ENCODE data around the gene RABGAP1.

RABGAP1 gene

GRCh38 chr9:123115146-123115913, 174.5 kb downstream of the RABGAP1 start:
- no peak for DNase-seq

- no peak for DNase-seq
Observed at GRCh38 chr9:123116036-123116435, 175.2 kb downstream of the RABGAP1 start.

GRCh38 chr9:123119566-123119965, 178.7 kb downstream of the RABGAP1 start:
- DNase-seq = no peak

GRCh38 chr9:123120131-123120530, 179.3 kb downstream of the RABGAP1 start:
- no peak for DNase-seq

DNA sequence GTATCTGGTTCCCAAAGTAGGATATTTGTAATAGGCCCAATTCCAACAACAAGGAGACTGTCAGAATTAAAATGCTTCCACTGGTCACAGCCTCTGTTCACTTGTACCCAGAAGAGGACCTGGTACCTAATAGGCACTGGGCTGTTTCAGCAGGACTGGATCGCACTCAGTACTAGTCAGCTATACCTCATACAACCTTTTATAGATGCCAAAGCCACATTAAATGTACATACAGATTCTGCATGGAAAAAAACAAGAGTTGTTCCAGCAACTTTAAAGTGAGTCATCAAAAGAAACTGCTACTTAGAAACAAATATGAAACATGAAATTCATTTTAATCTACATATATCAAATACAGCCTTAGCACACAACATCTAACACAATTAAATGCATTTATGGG, 180.1 kb downstream of the RABGAP1 start:
- no peak for DNase-seq

- no peak for DNase-seq
Observed at GRCh38 chr9:123121457-123121856, 180.6 kb downstream of the RABGAP1 start.

DNA sequence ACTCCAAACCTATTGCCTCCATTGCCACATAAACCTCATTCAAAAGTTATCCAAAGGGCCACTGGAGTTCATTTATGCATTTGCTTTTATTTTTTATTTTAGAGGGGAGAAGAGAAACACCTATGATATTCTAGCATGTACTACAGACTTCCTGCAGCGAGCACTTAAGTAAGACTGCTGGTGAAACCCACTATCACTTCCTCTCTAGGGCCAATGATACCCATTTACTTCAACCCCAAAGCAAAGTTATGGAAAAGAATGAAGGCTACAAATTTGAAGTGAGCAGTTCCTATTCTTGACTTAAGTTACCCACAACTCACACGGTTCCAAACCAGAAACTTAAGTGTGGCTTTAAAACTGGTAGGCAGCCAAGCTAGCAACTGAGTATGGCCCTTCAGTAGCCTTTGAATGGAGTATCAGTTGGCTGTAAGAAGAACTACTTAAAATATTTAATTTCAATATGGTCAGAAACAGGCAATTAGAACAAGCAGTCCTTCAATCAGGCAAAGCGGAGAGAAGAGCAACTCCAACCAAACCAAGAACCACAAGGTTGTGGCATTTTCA, 186.8 kb downstream of the RABGAP1 start:
- DNase-seq = no peak

GRCh38 chr9:123128591-123128990, 187.8 kb downstream of the RABGAP1 start:
- DNase-seq = no peak

DNA sequence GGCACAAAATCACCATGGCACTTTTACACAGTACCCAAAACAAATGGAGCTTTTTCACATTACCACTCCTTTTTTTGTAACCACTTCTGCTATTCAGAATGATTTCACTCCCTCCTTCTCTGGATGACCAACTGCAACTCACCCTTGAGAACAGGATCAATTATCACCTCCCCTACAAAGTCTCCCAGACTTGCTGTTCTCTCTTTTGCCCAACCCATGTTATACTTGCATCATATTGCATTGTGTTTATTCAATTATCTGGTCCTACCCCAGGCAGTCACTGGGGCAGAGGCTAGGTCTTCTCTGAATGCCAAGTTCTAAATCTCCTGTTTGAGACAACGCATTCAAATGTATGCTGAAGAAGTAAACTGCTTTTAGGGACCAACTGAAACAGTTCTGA, 188.6 kb downstream of the RABGAP1 start:
- no peak for DNase-seq

DNA sequence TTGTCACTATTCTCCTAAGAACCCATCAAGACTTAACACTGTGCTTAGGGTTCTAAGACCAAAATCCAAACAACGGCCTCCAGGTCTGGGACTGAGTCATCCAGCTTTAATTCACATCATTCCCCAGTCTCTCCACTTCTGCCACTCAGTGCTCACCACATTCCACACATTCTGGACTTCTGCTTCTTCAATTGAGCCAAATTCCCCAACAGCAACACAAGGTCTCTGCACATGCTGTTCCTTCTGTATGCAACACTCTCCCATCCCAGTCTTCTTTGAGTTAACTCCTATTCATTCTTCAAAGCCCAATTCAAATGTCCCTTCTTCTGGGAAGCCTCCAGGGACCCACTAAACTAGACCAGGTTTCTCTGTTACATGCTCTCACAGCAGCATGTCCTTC, 190.4 kb downstream of the RABGAP1 start:
- DNase-seq = no peak

- no peak for DNase-seq
Observed at GRCh38 chr9:123131993-123132392, 191.2 kb downstream of the RABGAP1 start.

DNA sequence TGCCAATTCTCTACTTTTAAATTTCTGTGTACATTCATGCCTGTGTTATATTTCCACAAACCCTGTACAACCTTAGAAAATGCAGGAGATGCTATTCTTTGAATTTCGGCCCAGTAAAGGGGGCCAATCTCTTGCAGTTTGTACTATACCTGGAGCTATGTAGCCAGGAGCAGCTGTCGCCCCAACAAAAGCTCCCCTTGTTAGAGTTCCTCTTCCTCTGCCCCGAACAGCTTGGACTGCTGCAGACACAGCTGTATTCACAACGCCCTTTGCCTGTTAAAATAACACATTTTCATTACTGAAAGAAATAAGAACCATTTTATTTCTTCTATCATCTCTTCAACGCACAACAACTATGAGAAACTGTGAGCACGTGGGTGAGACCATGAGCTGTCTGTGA, 191.9 kb downstream of the RABGAP1 start:
- DNase-seq = no peak

- no peak for DNase-seq
Observed at GRCh38 chr9:123135430-123135829, 194.6 kb downstream of the RABGAP1 start.

DNA sequence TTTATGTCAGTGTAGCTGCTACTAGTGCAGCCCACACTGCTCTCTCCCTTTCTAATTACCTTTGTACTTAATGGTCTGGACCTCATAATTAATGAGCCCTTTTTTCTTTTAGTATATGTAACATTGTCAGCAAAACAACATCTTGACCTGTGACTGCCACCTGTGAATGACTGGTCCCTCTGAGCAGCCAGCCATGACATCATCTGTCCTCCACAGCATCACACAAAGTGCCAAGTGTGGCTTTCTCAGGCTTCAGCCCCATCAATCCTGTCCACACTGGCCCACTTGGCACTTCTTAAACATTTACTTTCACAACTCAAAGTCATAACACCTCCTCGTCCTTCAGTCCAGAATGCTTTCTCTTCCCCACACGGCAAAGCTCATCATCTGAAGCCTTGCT, 197.3 kb downstream of the RABGAP1 start:
- DNase-seq = no peak

DNA sequence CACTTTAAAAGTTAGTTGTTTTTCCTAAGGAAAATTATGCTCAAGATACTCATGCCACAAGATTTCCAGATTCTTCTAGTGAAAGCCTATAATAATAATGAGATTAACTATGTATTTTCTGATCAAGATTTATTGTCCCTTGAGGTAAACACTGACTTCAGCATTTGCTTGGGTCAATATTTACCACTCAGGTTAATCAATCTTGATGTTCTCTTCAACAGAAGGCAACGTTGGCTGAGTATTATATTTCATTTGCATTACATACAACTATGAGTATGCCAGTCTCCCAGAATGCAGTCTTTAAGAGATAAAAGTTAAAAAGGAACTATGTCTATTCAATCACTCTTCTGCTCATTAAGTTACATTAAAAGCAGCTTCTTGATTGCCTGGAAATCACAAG, 208.2 kb downstream of the RABGAP1 start:
- no peak for DNase-seq

- DNase-seq = no peak
Observed at GRCh38 chr9:123150708-123151503, 210.1 kb downstream of the RABGAP1 start.
